Lung (tissue), 12 donors: ENCODE data around the gene KYNU. TPM values are rescaled to one million over a fixed set of nuclear protein-coding genes. Genes with fewer than 3 reads are reported as not detected.
A peak's percentile ranks its signal among the peaks of the same experiment; 100 is the strongest.

Experiments
- ATAC-seq: fragments of 200-7000 bp; cut with Tn5 transposase; one replicate; pipeline ENCODE4 v1.9.1; 2020; ENCODE audit warnings: moderate number of reproducible peaks; ENCODE audit not compliant: insufficient read depth, low FRiP score
- DNase-seq, 3 donors: peaks; one replicate each; pipeline ENCODE4 v3.0.0-alpha.2; 2013 to 2017
- H3K27ac ChIP-seq, 2 donors: one replicate each; pipeline ENCODE4 v1.5.1; 2013; ENCODE audit warnings: mild to moderate bottlenecking in 2 of 2, moderate library complexity in 2 of 2, control low read depth in 1 of 2, inconsistent platforms in 1 of 2, low read depth in 1 of 2, low read length in 1 of 2
- H3K27me3 ChIP-seq, 3 donors: one replicate each; pipeline ENCODE4 v1.5.1; 2013; ENCODE audit warnings: low read length in 2 of 3; ENCODE audit not compliant: control insufficient read depth in 3 of 3, insufficient read depth in 3 of 3
- H3K36me3 ChIP-seq, 4 donors: one replicate each; pipeline ENCODE4 v1.5.1; 2013; ENCODE audit warnings: low read length in 4 of 4, mild to moderate bottlenecking in 1 of 4, moderate library complexity in 1 of 4; ENCODE audit not compliant: control insufficient read depth in 4 of 4, insufficient read depth in 4 of 4
- H3K4me1 ChIP-seq, 5 donors: one replicate each; pipeline ENCODE4 v1.5.1; 2013; ENCODE audit warnings: low read length in 5 of 5, mild to moderate bottlenecking in 2 of 5, moderate library complexity in 1 of 5; ENCODE audit not compliant: control insufficient read depth in 5 of 5, insufficient read depth in 5 of 5
- H3K4me3 ChIP-seq: one replicate; pipeline ENCODE4 v1.5.1; 2013; ENCODE audit warnings: mild to moderate bottlenecking, control low read depth, moderate library complexity
- H3K9ac ChIP-seq, 2 donors: one replicate each; pipeline ENCODE4 v1.5.1; 2013; ENCODE audit warnings: low read length in 2 of 2, control low read depth in 1 of 2; ENCODE audit not compliant: insufficient read depth in 1 of 2
- H3K9me3 ChIP-seq, 4 donors: one replicate each; pipeline ENCODE4 v1.5.1; 2013; ENCODE audit warnings: low read length in 3 of 4, mild to moderate bottlenecking in 1 of 4, moderate library complexity in 1 of 4; ENCODE audit not compliant: control insufficient read depth in 4 of 4, insufficient read depth in 3 of 4
- WGBS, 2 donors: extraction: QIAGEN DNeasy Blood & Tissue Kit; methylation state at CpG; one replicate each; pipeline ENCODE4 v1.1.7; 2013; 5-methylcytosine and 5-hydroxymethylcytosine counted together
- polyA plus RNA-seq, 2 donors: library from polyadenylated mRNA; stranded (reverse); fragments of 200-250 nt; gene quantifications; one replicate each; pipeline ENCODE4 v1.2.1, GENCODE V29; 2013
- total RNA-seq, 2 donors: library from RNA; depleted of rRNA in 1 of 2; stranded (reverse); fragments of >200 nt in 1 of 2; gene quantifications; one replicate each; pipeline ENCODE4 v1.2.1, GENCODE V29; 2014 to 2021
- TF ChIP-seq, protein P1 (sequence below): IDR thresholded peaks from 2 replicates; pipeline ENCODE4 v1.5.1; 2012; ENCODE audit warnings: mild to moderate bottlenecking; ENCODE audit errors: control extremely low read depth, extremely low read depth
- donor health status: control.
- donor health status: control.
- donor health status: Bipolar disorder and iron deficiency.
- donor health status: healthy.
- donor health status: DM: yes; HTN: yes; CAD: no.

Gene KYNU
- total and polyA plus RNA-seq, 4 donors: 6.4 to 33.9 (median 17.1) TPM

DNA sequence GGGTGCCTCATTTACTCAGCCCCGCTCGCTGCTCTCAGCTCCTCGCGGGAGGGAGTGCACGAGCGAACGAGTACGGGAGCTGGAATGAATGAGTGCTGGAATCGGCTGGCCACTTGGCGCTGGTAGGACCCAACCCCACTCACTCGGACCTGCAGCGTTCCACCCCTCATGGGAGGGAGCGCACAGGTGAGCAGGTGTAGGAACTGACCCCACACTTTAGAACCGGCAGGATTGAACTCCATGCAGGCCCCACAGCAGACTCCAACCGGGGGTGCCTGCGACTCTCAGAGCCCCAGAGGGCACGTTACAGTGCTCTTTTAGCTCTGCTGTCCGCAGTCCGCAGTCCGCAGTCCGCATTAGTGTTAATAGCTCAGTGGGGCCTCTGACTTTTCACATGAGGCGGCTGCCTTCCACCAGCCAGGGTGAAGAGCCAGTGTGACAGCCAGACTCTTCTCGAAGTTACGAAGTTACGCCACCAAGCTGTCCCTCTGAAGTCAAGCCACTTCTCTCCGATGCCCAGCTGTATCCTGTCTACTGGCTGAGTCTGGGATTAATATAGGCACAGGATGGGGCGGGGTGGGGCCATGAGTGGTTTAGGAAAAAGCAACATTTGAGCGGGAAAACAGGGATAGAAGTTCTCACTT lies 149.1 kb downstream of the KYNU start:
- peaks cover 0 to 8% (median 4%) of the 10 kb centered on the region in 5 donors for H3K4me1 ChIP-seq
- H3K9ac ChIP-seq: no peak overlapping the region
- H3K9me3 ChIP-seq: no peaks in the 10 kb centered on the region
- no peak overlapping the region for H3K4me3 ChIP-seq
- 37 to 38% methylated on average over 28 of the region's 28 CpGs for WGBS, 2 donors
- TF ChIP-seq, protein P1, sequence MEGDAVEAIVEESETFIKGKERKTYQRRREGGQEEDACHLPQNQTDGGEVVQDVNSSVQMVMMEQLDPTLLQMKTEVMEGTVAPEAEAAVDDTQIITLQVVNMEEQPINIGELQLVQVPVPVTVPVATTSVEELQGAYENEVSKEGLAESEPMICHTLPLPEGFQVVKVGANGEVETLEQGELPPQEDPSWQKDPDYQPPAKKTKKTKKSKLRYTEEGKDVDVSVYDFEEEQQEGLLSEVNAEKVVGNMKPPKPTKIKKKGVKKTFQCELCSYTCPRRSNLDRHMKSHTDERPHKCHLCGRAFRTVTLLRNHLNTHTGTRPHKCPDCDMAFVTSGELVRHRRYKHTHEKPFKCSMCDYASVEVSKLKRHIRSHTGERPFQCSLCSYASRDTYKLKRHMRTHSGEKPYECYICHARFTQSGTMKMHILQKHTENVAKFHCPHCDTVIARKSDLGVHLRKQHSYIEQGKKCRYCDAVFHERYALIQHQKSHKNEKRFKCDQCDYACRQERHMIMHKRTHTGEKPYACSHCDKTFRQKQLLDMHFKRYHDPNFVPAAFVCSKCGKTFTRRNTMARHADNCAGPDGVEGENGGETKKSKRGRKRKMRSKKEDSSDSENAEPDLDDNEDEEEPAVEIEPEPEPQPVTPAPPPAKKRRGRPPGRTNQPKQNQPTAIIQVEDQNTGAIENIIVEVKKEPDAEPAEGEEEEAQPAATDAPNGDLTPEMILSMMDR: no peak
- H3K27me3 ChIP-seq: peaks cover 0 to 10% (median 0%) of the 10 kb centered on the region in 3 donors
- ATAC-seq: no peak
- no peaks in the 10 kb centered on the region for H3K36me3 ChIP-seq
- peak; percentile 52 to 74 (median 65) for DNase-seq
- no peak overlapping the region for H3K27ac ChIP-seq

DNA sequence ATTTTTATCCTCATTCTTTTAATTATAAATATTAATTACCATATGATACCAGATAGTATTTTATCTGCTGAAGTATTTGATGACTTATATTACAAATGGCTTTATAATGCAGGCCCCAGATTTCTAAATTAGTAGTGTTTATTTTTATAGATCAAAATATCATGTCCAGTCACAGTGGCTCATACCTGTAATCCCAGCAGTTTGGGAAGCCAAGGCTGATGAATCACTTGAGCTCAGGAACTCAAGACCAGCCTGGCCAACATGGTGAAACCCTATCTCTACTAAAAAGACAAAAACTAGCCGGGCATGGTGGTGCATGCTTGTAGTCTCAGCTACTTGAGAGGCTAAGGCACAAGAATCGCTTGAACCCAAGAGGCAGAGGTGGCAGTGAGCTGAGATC lies 151.7 kb downstream of the KYNU start:
- Histone ChIP-seq H3K27ac (no peak overlapping the region), H3K27me3 (peaks cover 0 to 10% (median 0%) of the 10 kb centered on the region in 3 donors), H3K9ac (no peak overlapping the region), H3K9me3 (no peaks in the 10 kb centered on the region), H3K4me1 (peaks cover 0 to 8% (median 4%) of the 10 kb centered on the region in 5 donors), H3K4me3 (no peak overlapping the region), H3K36me3 (no peaks in the 10 kb centered on the region)
- DNase-seq: no peak
- 93 to 96% methylated on average over 2 of the region's 2 CpGs for WGBS, 2 donors
- TF ChIP-seq, protein P1: no peak
- no peak for ATAC-seq

GRCh38 chr2:143030127-143030526 lies 152.7 kb downstream of the KYNU start:
- ATAC-seq (no peak), DNase-seq (peak in 1 of 3 donors; percentile 6)
- H3K27ac ChIP-seq: no peak overlapping the region
- no peaks in the 10 kb centered on the region for H3K36me3 ChIP-seq
- no peak overlapping the region for H3K4me3 ChIP-seq
- 57 to 71% methylated on average over 2 of the region's 2 CpGs for WGBS, 2 donors
- peaks cover 0 to 9% (median 0%) of the 10 kb centered on the region in 3 donors for H3K27me3 ChIP-seq
- peaks cover 0 to 8% (median 4%) of the 10 kb centered on the region in 5 donors for H3K4me1 ChIP-seq
- no peaks in the 10 kb centered on the region for H3K9me3 ChIP-seq
- H3K9ac ChIP-seq: no peak overlapping the region
- TF ChIP-seq, protein P1: no peak
